Left ventricle myocardium superior (tissue), 1 donor: Measurements from ENCODE around the gene G2E3. TPM values are rescaled to one million over a fixed set of nuclear protein-coding genes. Genes with fewer than 3 reads are reported as not detected.
"Not testable (repeated sequence)": the region's sequence is repeated elsewhere in the genome, so short reads cannot be mapped to it uniquely, and the experiment has no call there.

Experiments used
- ATAC-seq: fragments of 200-7000 bp; cut with Tn5 transposase; one replicate; pipeline ENCODE4 v1.9.1; 2020; ENCODE audit warnings: mild to moderate bottlenecking, moderate library complexity
- DNase-seq: peaks from one replicate; pipeline ENCODE4 v3.0.0-alpha.2; 2020
- intact Hi-C: fragments of 100-400 bp; cut with micrococcal nuclease; formaldehyde crosslinking; loops from one replicate; pipeline ENCODE4 v1.11.0; 2022
- total RNA-seq: library from RNA; stranded (reverse); fragmentation: NEBNext Ultra II Directional; extraction: Animal tissue kit (Norgen Biotek cat#: 25700); gene quantifications from one replicate; pipeline ENCODE4 v1.2.1, GENCODE V29; 2021
- donor health status: DM: no; HTN: yes; CAD: no; lungs with severe emphysema.

The G2E3 gene
- total RNA-seq, 1 donor from 2014 or later, result 7.7 TPM

DNA sequence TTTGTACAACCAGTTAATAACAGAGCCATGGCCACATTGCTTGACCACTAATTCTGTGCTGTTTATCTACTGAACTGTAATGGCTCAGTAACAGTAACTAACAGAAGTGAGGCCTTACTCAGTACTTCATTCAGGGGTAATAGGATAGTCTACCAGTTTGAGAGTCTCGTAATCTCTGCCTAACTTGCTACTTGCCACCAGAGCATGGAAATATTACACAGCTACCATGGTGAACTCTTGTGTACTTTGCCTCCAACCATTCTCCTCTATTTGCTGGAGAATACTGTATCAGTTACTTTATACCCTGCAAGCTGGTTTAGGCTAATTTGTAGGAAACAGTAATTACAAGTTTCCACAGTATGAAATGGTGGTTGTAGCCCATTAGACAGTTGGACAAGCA, 73.8 kb downstream of the G2E3 start:
- ATAC-seq (no peak), DNase-seq (no peak)
- intact Hi-C loops, result no loop called here

DNA sequence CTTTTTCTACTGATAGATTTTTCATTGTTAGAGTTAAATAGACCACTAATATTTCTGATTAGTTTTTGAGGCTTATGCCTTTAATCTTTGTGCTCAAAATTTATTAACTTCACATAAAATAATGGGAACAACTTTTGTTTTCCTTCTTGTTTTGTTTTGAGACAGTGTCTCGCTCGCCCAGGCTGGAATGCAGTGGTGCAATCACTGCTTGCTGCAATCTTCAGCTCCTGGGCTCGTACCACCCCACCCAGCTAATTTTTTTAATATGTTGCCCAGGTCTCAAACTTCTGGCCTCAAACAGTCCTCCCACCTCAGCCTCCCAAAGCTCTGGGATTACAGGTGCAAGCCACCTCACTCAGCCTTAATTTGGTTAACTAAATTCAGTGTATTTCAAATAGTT, 80.0 kb downstream of the G2E3 start:
- intact Hi-C loops, result no loop called here
- no peak for ATAC-seq
- no peak for DNase-seq

DNA sequence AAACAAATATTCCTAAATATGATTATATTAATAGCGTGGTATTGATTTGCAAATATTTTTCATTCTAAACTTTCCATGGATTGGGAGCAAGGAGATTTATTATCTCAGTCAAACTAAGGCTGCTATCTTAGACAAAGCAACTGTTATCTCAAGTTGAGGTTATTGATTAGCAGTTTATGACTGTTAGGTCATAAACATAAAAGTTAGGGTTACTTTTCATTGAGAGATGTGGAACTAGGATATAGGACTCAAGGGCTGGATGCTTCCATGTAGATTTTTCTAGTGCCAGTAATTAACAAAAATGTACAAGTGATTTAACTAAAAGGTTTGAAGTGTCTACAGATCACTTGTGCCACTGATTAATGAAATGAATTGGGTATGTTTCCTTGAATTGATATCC, 82.2 kb downstream of the G2E3 start:
- ATAC-seq, result no peak

GRCh38 chr14:30644462-30644861, 85.5 kb downstream of the G2E3 start:
- DNase-seq, ATAC-seq, intact Hi-C loops: not testable (repeated sequence)

More for the DNA sequence above, 82.2 kb downstream of the G2E3 start:
- DNase-seq, result no peak
- intact Hi-C loops, result no loop called here

- intact Hi-C loops, result no loop called here
- ATAC-seq, result no peak
- DNase-seq, result no peak
Observed at GRCh38 chr14:30645600-30645999, 86.6 kb downstream of the G2E3 start.

GRCh38 chr14:30648471-30648870, 89.5 kb downstream of the G2E3 start:
- ATAC-seq, result no peak
- no peak for DNase-seq
- intact Hi-C loops, result no loop called here

DNA sequence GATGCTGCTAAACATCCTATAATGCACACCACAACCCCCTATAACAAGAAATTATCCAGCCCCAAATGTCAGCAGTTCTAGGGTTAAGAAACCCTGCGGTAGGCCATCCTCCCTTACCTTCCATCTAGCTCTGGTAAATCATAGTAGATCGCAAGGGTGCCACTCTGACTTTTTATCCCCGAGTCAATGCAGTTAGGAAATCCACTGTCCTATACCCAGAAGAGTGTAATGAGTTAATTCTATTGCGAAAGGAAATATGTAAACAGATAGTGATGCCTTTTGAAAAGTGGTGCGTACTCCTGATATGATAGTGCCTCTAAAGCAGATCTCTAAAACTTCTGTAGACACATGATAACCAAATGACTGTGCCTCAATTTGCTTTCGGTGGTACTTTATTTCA, 93.0 kb downstream of the G2E3 start:
- DNase-seq, result no peak
- intact Hi-C loops, result loop anchor here (10.0 kb wide), 1 partner anchor 253 kb away; no protein-coding TSS in a partner anchor
- no peak for ATAC-seq

DNA sequence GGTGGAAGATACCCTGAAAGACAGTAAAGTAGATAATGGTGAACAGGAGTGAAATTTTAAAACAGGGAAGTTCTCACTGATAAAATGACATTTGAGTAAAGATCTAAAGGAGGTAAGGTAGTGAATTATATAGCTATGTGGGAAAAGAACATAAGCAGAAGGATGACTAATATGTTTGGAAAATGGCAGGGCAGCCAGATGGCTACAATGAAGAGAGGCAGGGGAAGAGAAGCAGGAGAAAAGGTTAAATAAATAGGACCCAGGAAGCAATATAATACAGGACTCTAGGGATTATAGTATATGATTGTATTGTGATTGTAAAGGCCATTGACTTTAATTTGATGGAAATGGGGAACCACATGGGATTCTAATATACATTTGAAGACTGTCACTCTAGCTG, 96.2 kb downstream of the G2E3 start:
- intact Hi-C loops, result loop anchor here (10.0 kb wide), 1 partner anchor 250 kb away; no protein-coding TSS in a partner anchor
- ATAC-seq (no peak), DNase-seq (no peak)

GRCh38 chr14:30655658-30656057, 96.7 kb downstream of the G2E3 start:
- ATAC-seq (no peak), DNase-seq (no peak)
- intact Hi-C loops, result loop anchor here (10.0 kb wide), 1 partner anchor 249 kb away; no protein-coding TSS in a partner anchor

DNA sequence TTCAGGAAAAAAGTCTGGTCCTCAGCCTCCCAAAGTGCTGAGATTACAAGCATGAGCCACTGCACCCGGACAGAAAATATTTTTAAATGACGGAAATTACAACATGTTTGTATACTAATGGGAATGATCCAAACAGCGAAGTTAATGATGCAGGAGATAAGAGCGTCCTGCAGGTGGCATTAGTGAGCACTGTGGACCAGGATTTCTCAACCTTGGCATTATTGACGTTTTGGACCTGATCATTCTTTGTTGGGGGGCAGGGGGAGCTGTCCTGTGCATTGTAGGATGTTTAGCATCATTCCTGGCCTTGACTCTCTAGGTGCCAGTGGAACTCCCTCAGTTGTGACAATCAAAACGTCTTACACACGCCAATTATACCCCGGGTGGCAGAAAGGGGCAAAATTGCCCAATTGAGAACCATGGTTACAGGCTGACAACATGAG, 97.3 kb downstream of the G2E3 start:
- DNase-seq, result no peak
- ATAC-seq, result peak; percentile 59
- intact Hi-C loops, result loop anchor here (10.0 kb wide), 1 partner anchor 249 kb away; no protein-coding TSS in a partner anchor

DNA sequence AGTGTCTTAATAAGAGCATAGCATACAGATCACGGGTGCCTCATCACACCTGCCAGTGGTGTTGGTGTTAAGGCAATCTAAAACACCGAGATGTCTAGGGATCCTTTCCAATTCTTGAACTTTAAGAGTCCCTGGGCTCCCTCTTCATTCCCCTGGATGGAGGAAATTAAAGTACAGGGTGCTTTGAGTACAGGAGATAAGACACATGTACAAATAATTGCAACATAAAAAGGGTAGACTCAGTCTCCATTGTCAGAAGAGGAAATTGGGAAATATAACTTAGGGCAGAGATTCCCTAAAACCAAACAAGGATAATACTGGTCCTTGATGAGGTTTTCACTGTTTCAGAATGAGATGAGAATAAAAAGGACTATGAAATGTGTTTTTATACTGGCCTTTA, 98.1 kb downstream of the G2E3 start:
- DNase-seq, result no peak
- peak; percentile 58 for ATAC-seq
- intact Hi-C loops, result loop anchor here (10.0 kb wide), 1 partner anchor 248 kb away; no protein-coding TSS in a partner anchor

DNA sequence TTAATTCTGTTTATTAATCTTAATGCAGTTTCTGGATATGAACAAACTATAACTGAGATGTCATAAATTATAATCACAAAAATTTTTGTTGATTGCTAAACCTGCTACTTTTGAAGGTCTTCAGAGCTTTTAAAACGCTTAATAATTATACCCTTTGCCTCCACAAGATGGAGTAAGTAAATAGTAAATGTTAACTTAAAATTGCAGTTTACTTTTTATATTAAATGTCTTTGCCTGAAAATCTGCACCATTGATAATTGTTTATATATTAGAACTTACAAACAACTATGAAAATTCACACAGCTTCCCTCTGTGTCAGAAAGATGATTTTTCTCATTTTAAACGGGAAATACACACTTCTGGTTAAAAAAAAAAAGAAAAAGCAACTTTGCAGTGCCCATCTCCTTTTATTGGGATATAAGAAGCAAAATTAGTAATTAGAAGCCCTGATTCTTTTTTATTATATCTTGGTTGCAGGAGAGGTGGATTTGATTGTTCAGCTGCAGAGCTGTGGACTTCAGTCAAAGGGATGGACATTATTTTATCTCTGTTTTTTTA, 98.7 kb downstream of the G2E3 start:
- no peak for ATAC-seq
- intact Hi-C loops, result loop anchor here (10.0 kb wide), 1 partner anchor 247 kb away; no protein-coding TSS in a partner anchor
- DNase-seq, result no peak

- ATAC-seq, result no peak
- no peak for DNase-seq
- intact Hi-C loops, result loop anchor here (10.0 kb wide), 1 partner anchor 246 kb away; no protein-coding TSS in a partner anchor
Observed at GRCh38 chr14:30658645-30659044, 99.7 kb downstream of the G2E3 start.

DNA sequence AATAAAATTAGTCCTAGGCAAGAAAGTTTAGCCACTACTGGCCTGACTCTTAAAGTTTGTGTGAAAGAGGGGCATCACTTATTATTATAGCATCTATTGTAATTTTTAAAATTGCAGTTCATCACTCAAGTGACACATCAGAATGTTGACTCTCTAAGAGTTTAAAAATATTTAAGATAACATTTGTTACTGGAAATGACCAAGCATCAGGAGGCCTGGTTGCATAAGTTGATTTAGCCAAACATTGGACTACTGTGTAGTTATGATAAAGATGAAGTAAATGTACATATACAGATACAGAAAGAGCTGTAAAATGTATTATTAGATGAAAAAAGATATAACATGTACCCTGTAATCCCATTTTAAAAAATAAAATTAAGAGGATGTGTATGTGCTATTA, 110.6 kb downstream of the G2E3 start:
- ATAC-seq, result peak; percentile 43

More for the DNA sequence above, 110.6 kb downstream of the G2E3 start:
- intact Hi-C loops, result no loop called here
- no peak for DNase-seq

Other genes with a start within 250 kb of the G2E3 start
- 43.5 TPM for gene SCFD1, start 63.2 kb downstream of the G2E3 start, total RNA-seq